BE2C (cell line): Measurements from ENCODE around the gene CDC42EP1.
A peak's percentile ranks its signal among the peaks of the same experiment; 100 is the strongest.
"Not testable (repeated sequence)": the region's sequence is repeated elsewhere in the genome, so short reads cannot be mapped to it uniquely, and the experiment has no call there.

Experiments used
- DNase-seq: peaks from one replicate; pipeline ENCODE4 v3.0.0-alpha.2; 2020
- H3K27me3 ChIP-seq: fragments of 250-450 bp; sonication (Bioruptor Pico); 2 replicates; pipeline ENCODE4 v1.5.1; 2020; ENCODE audit warnings: mild to moderate bottlenecking
- H3K36me3 ChIP-seq: fragments of 250-450 bp; sonication (Bioruptor Pico); 2 replicates; pipeline ENCODE4 v1.5.1; 2020; ENCODE audit warnings: mild to moderate bottlenecking
- H3K4me1 ChIP-seq: fragments of 250-450 bp; sonication (Bioruptor Pico); 2 replicates; pipeline ENCODE4 v1.5.1; 2020
- H3K4me3 ChIP-seq: 2 replicates; pipeline ENCODE4 v1.5.1; 2011; ENCODE audit warnings: low read depth, low read length
- H3K9me3 ChIP-seq: fragments of 250-450 bp; sonication (Bioruptor Pico); 2 replicates; pipeline ENCODE4 v1.5.1; 2020
- CTCF ChIP-seq: IDR thresholded peaks from 2 replicates; pipeline ENCODE4 v1.5.1; 2012; ENCODE audit warnings: mild to moderate bottlenecking, low read depth, low read length

CDC42EP1 gene

GRCh38 chr22:37549704-37550059 lies 10.6 kb upstream of the CDC42EP1 start:
- H3K4me3 ChIP-seq = no peak overlapping the region
- H3K4me1 ChIP-seq = no peaks in the 10 kb centered on the region
- no peak for TF ChIP-seq CTCF
- no peak for DNase-seq
- H3K27me3 ChIP-seq = no peaks in the 10 kb centered on the region
- no peaks in the 10 kb centered on the region for H3K36me3 ChIP-seq
- H3K9me3 ChIP-seq = no peaks in the 10 kb centered on the region

- H3K36me3 ChIP-seq, H3K4me1 ChIP-seq, H3K9me3 ChIP-seq, H3K27me3 ChIP-seq, H3K4me3 ChIP-seq, DNase-seq: not testable (repeated sequence)
Measured at GRCh38 chr22:37550921-37551320, 9.4 kb upstream of the CDC42EP1 start.

- no peaks in the 10 kb centered on the region for H3K36me3 ChIP-seq
- H3K9me3 ChIP-seq = no peaks in the 10 kb centered on the region
- no peaks in the 10 kb centered on the region for H3K27me3 ChIP-seq
- no peak for DNase-seq
- no peak overlapping the region for H3K4me3 ChIP-seq
- TF ChIP-seq CTCF = no peak
- no peaks in the 10 kb centered on the region for H3K4me1 ChIP-seq
Measured at GRCh38 chr22:37551981-37552380, 8.3 kb upstream of the CDC42EP1 start.

- peak; percentile 56 for DNase-seq
- Histone ChIP-seq H3K9me3 (no peaks in the 10 kb centered on the region), H3K4me1 (no peaks in the 10 kb centered on the region), H3K4me3 (no peak overlapping the region), H3K27me3 (no peaks in the 10 kb centered on the region), H3K36me3 (no peaks in the 10 kb centered on the region)
- TF ChIP-seq CTCF = no peak
Measured at GRCh38 chr22:37552524-37553163, 7.6 kb upstream of the CDC42EP1 start.

GRCh38 chr22:37553725-37554124 lies 6.6 kb upstream of the CDC42EP1 start:
- no peaks in the 10 kb centered on the region for H3K36me3 ChIP-seq
- no peaks in the 10 kb centered on the region for H3K4me1 ChIP-seq
- no peaks in the 10 kb centered on the region for H3K9me3 ChIP-seq
- TF ChIP-seq CTCF = no peak
- no peak for DNase-seq
- no peaks in the 10 kb centered on the region for H3K27me3 ChIP-seq
- no peak overlapping the region for H3K4me3 ChIP-seq

- no peak for DNase-seq
- no peaks in the 10 kb centered on the region for H3K4me1 ChIP-seq
- no peaks in the 10 kb centered on the region for H3K36me3 ChIP-seq
- no peak overlapping the region for H3K4me3 ChIP-seq
- H3K27me3 ChIP-seq = peaks cover 3% of the 10 kb centered on the region; the same call in 1 of the 2 replicates
- no peaks in the 10 kb centered on the region for H3K9me3 ChIP-seq
- TF ChIP-seq CTCF = no peak
Measured at GRCh38 chr22:37555029-37555428, 5.3 kb upstream of the CDC42EP1 start.

- DNase-seq = no peak
- Histone ChIP-seq H3K4me1 (no peaks in the 10 kb centered on the region; the same call in 1 of the 2 replicates), H3K27me3 (peaks cover 19% of the 10 kb centered on the region), H3K4me3 (no peak overlapping the region), H3K36me3 (no peaks in the 10 kb centered on the region), H3K9me3 (no peaks in the 10 kb centered on the region)
- TF ChIP-seq CTCF = no peak
Measured at GRCh38 chr22:37556710-37557109, 3.6 kb upstream of the CDC42EP1 start.
